ENCODE results near the gene CDH1. TPM values are rescaled to one million over a fixed set of nuclear protein-coding genes. Genes with fewer than 3 reads are reported as not detected.
A peak's percentile ranks its signal among the peaks of the same experiment; 100 is the strongest.

The CDH1 gene
- 1 to 10 TPM in 1 of 2 donors, not detected in 1; 1.1 TPM for total RNA-seq

- peaks cover 3 to 13% of the 10 kb centered on the region in 2 donors for H3K4me1 ChIP-seq (ENCODE audit: control insufficient read depth in 1 of 2, low read depth in 2 of 2)
Observed at GRCh38 chr16:68737046-68737729, at the start of gene CDH1. CDH1 (plus strand) TSS chr16:68737292; CDS start chr16:68737416, 124 bp downstream.

GRCh38 chr16:68689921-68690320 lies 47.2 kb upstream of the CDH1 start:
- no peaks in the 10 kb centered on the region for H3K27me3 ChIP-seq (replicated peaks; ENCODE audit: insufficient read depth)
- no peaks in the 10 kb centered on the region for H3K9me3 ChIP-seq
- H3K4me3 ChIP-seq, result no peak overlapping the region
- DNase-seq (ENCODE audit: low spot score) (no peak), ATAC-seq (ENCODE audit: insufficient number of reproducible peaks, low FRiP score, low read depth) (no peak)
- H3K4me1 ChIP-seq (ENCODE audit: control insufficient read depth in 1 of 2, low read depth in 2 of 2), result no peaks in the 10 kb centered on the region
- TF ChIP-seq CTCF (IDR thresholded peaks at IDR 0.05), result no peak
- no peaks in the 10 kb centered on the region for H3K36me3 ChIP-seq
- H3K27ac ChIP-seq, result no peak overlapping the region

More at GRCh38 chr16:68737046-68737729, at the start of gene CDH1:
- Histone ChIP-seq H3K4me3 (peak within 1 kb of the TSS; percentile 23), H3K27ac (no peak within 1 kb of the TSS), H3K9me3 (no peaks in the 10 kb centered on the region), H3K27me3 (replicated peaks; ENCODE audit: insufficient read depth) (no peaks in the 10 kb centered on the region), H3K36me3 (no peaks in the 10 kb centered on the region)
- ATAC-seq (ENCODE audit: insufficient number of reproducible peaks, low FRiP score, low read depth) (no peak), DNase-seq (ENCODE audit: low spot score) (no peak)
- no peak for TF ChIP-seq CTCF (IDR thresholded peaks at IDR 0.05)

GRCh38 chr16:68695575-68695974 lies 41.5 kb upstream of the CDH1 start:
- DNase-seq (ENCODE audit: low spot score) (no peak), ATAC-seq (ENCODE audit: insufficient number of reproducible peaks, low FRiP score, low read depth) (no peak)
- Histone ChIP-seq H3K4me3 (no peak overlapping the region), H3K9me3 (no peaks in the 10 kb centered on the region), H3K4me1 (ENCODE audit: control insufficient read depth in 1 of 2, low read depth in 2 of 2) (no peaks in the 10 kb centered on the region), H3K27me3 (replicated peaks; ENCODE audit: insufficient read depth) (no peaks in the 10 kb centered on the region), H3K27ac (no peak overlapping the region), H3K36me3 (no peaks in the 10 kb centered on the region)
- no peak for TF ChIP-seq CTCF (IDR thresholded peaks at IDR 0.05)

DNA sequence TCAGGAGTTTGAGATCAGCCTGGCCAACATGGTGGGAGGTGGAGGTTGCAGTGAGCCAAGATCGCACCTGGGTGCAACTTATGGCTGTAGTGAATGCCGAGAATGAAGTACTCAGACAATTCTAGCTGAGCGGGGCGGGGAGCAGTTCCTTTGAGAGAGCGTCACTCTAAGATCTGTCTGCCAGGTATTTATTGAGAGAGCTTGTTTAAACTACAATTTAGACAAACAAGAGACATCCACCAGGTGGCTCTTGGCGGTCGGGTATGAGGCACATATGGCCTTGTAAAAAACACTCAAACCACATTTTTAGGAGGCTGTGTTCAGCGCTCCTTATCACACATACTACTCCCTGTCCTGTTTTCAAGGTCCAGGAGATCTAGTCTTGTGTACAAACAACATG lies 40.6 kb upstream of the CDH1 start:
- Histone ChIP-seq H3K27ac (no peak overlapping the region), H3K36me3 (no peaks in the 10 kb centered on the region), H3K9me3 (no peaks in the 10 kb centered on the region), H3K4me3 (no peak overlapping the region), H3K4me1 (ENCODE audit: control insufficient read depth in 1 of 2, low read depth in 2 of 2) (no peaks in the 10 kb centered on the region), H3K27me3 (replicated peaks; ENCODE audit: insufficient read depth) (no peaks in the 10 kb centered on the region)
- TF ChIP-seq CTCF (IDR thresholded peaks at IDR 0.05), result no peak
- no peak for ATAC-seq (ENCODE audit: insufficient number of reproducible peaks, low FRiP score, low read depth)
- no peak for DNase-seq (ENCODE audit: low spot score)

DNA sequence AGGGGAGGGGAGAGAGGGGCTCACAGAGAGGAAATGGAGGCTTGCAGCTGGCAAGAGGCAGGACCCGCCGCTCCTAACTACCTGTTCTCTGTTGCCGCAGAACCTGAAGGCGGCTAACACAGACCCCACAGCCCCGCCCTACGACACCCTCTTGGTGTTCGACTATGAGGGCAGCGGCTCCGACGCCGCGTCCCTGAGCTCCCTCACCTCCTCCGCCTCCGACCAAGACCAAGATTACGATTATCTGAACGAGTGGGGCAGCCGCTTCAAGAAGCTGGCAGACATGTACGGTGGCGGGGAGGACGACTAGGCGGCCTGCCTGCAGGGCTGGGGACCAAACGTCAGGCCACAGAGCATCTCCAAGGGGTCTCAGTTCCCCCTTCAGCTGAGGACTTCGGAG lies 39.0 kb upstream of the CDH1 start:
- no peak for TF ChIP-seq CTCF (IDR thresholded peaks at IDR 0.05)
- no peak for DNase-seq (ENCODE audit: low spot score)
- H3K27me3 ChIP-seq (replicated peaks; ENCODE audit: insufficient read depth), result no peaks in the 10 kb centered on the region
- no peak overlapping the region for H3K27ac ChIP-seq
- H3K4me3 ChIP-seq, result no peak overlapping the region
- H3K9me3 ChIP-seq, result no peaks in the 10 kb centered on the region
- H3K36me3 ChIP-seq, result no peaks in the 10 kb centered on the region
- no peak for ATAC-seq (ENCODE audit: insufficient number of reproducible peaks, low FRiP score, low read depth)
- no peaks in the 10 kb centered on the region for H3K4me1 ChIP-seq (ENCODE audit: control insufficient read depth in 1 of 2, low read depth in 2 of 2)

Data from thoracic aorta (tissue), 2 donors.